Measurements from ENCODE around the gene AJM1.

Gene AJM1

GRCh38 chr9:136889858-136890257 is 47.6 kb downstream of the AJM1 start:
- Histone ChIP-seq H4K20me1 (ENCODE audit: control insufficient read depth, insufficient read depth, low read depth, low read length) (peaks cover 3% of the 10 kb centered on the region; the same call in 1 of the 2 replicates), H3K4me3 (ENCODE audit: low read length) (no peak overlapping the region), H3F3A (ENCODE audit: control insufficient read depth, insufficient read depth) (no peaks in the 10 kb centered on the region), H3K9me3 (ENCODE audit: control insufficient read depth, insufficient read depth, low read length) (no peaks in the 10 kb centered on the region), H3K36me3 (ENCODE audit: control insufficient read depth, low read length) (peaks cover 46% of the 10 kb centered on the region), H3K79me2 (ENCODE audit: control insufficient read depth, low read length) (peaks cover 92% of the 10 kb centered on the region), H3K27ac (ENCODE audit: low read depth, low read length) (no peak overlapping the region), H3K9me2 (replicated peaks; ENCODE audit: control insufficient read depth, low read length) (no peaks in the 10 kb centered on the region), H3K27me3 (ENCODE audit: control insufficient read depth, low read length) (no peaks in the 10 kb centered on the region), H3K4me2 (ENCODE audit: low read length) (no peak overlapping the region), H3K4me1 (ENCODE audit: control insufficient read depth, low read length) (peaks cover 17% of the 10 kb centered on the region)
- no peak for TF ChIP-seq EZH2phosphoT487 (IDR thresholded peaks at IDR 0.05; ENCODE audit: borderline replicate concordance, low read length)
- no peak for TF ChIP-seq CTCF (IDR thresholded peaks at IDR 0.05; ENCODE audit: low read depth, low read length, poor library complexity, severe bottlenecking)

- Histone ChIP-seq H3K27me3 (ENCODE audit: control insufficient read depth, low read length) (no peaks in the 10 kb centered on the region), H4K20me1 (ENCODE audit: control insufficient read depth, insufficient read depth, low read depth, low read length) (no peaks in the 10 kb centered on the region; the same call in 1 of the 2 replicates), H3K9me2 (replicated peaks; ENCODE audit: control insufficient read depth, low read length) (no peaks in the 10 kb centered on the region), H3K4me2 (ENCODE audit: low read length) (no peak overlapping the region), H3K4me3 (ENCODE audit: low read length) (no peak overlapping the region), H3K27ac (ENCODE audit: low read depth, low read length) (no peak overlapping the region), H3K36me3 (ENCODE audit: control insufficient read depth, low read length) (peaks cover 49% of the 10 kb centered on the region), H3K4me1 (ENCODE audit: control insufficient read depth, low read length) (peaks cover 10% of the 10 kb centered on the region), H3K79me2 (ENCODE audit: control insufficient read depth, low read length) (peaks cover 93% of the 10 kb centered on the region), H3K9me3 (ENCODE audit: control insufficient read depth, insufficient read depth, low read length) (no peaks in the 10 kb centered on the region), H3F3A (ENCODE audit: control insufficient read depth, insufficient read depth) (no peaks in the 10 kb centered on the region)
- TF ChIP-seq EZH2phosphoT487 (IDR thresholded peaks at IDR 0.05; ENCODE audit: borderline replicate concordance, low read length) (no peak), CTCF (IDR thresholded peaks at IDR 0.05; ENCODE audit: low read depth, low read length, poor library complexity, severe bottlenecking) (no peak)
Observed at GRCh38 chr9:136890661-136891060, 48.4 kb downstream of the AJM1 start.
